ENCODE measurements around the gene SAP30BP.

Gene SAP30BP

GRCh38 chr17:75646638-75646992, 20.5 kb upstream of the SAP30BP start:
- in situ Hi-C loops (cut with MboI; ENCODE audit: low sequenced_read_pairs): no loop called here

GRCh38 chr17:75647061-75647460, 20.1 kb upstream of the SAP30BP start:
- in situ Hi-C loops (cut with MboI; ENCODE audit: low sequenced_read_pairs): no loop called here

- in situ Hi-C loops (cut with MboI; ENCODE audit: low sequenced_read_pairs): no loop called here
Observed at GRCh38 chr17:75647921-75648320, 19.2 kb upstream of the SAP30BP start.

- in situ Hi-C loops (cut with MboI; ENCODE audit: low sequenced_read_pairs): no loop called here
Observed at GRCh38 chr17:75649687-75650086, 17.5 kb upstream of the SAP30BP start.

GRCh38 chr17:75650874-75651273, 16.3 kb upstream of the SAP30BP start:
- in situ Hi-C loops (cut with MboI; ENCODE audit: low sequenced_read_pairs): no loop called here

- in situ Hi-C loops (cut with MboI; ENCODE audit: low sequenced_read_pairs): no loop called here
Observed at GRCh38 chr17:75652341-75652740, 14.8 kb upstream of the SAP30BP start.

- in situ Hi-C loops (cut with MboI; ENCODE audit: low sequenced_read_pairs): no loop called here
Observed at GRCh38 chr17:75652934-75653549, 14.1 kb upstream of the SAP30BP start.

GRCh38 chr17:75654176-75654575, 13.0 kb upstream of the SAP30BP start:
- in situ Hi-C loops (cut with MboI; ENCODE audit: low sequenced_read_pairs): no loop called here

GRCh38 chr17:75658237-75658636, 8.9 kb upstream of the SAP30BP start:
- in situ Hi-C loops (cut with MboI; ENCODE audit: low sequenced_read_pairs): no loop called here

GRCh38 chr17:75661531-75661930, 5.6 kb upstream of the SAP30BP start:
- in situ Hi-C loops (cut with MboI; ENCODE audit: low sequenced_read_pairs): no loop called here

- in situ Hi-C loops (cut with MboI; ENCODE audit: low sequenced_read_pairs): no loop called here
Observed at GRCh38 chr17:75662511-75662910, 4.6 kb upstream of the SAP30BP start.

- in situ Hi-C loops (cut with MboI; ENCODE audit: low sequenced_read_pairs): no loop called here
Observed at GRCh38 chr17:75664099-75664549, 3.0 kb upstream of the SAP30BP start.

- in situ Hi-C loops (cut with MboI; ENCODE audit: low sequenced_read_pairs): no loop called here
Observed at GRCh38 chr17:75665981-75666380, 1.2 kb upstream of the SAP30BP start.

GRCh38 chr17:75667825-75668224, 687 bp downstream of the SAP30BP start:
- in situ Hi-C loops (cut with MboI; ENCODE audit: low sequenced_read_pairs): no loop called here

GRCh38 chr17:75668489-75668888, 1.4 kb downstream of the SAP30BP start:
- in situ Hi-C loops (cut with MboI; ENCODE audit: low sequenced_read_pairs): no loop called here

- in situ Hi-C loops (cut with MboI; ENCODE audit: low sequenced_read_pairs): no loop called here
Observed at GRCh38 chr17:75670868-75671267, 3.7 kb downstream of the SAP30BP start.

- in situ Hi-C loops (cut with MboI; ENCODE audit: low sequenced_read_pairs): no loop called here
Observed at GRCh38 chr17:75672011-75672410, 4.9 kb downstream of the SAP30BP start.

GRCh38 chr17:75673487-75673886, 6.3 kb downstream of the SAP30BP start:
- in situ Hi-C loops (cut with MboI; ENCODE audit: low sequenced_read_pairs): no loop called here

GRCh38 chr17:75676461-75676860, 9.3 kb downstream of the SAP30BP start:
- in situ Hi-C loops (cut with MboI; ENCODE audit: low sequenced_read_pairs): no loop called here

GRCh38 chr17:75679706-75680211, 12.6 kb downstream of the SAP30BP start:
- in situ Hi-C loops (cut with MboI; ENCODE audit: low sequenced_read_pairs): no loop called here

GRCh38 chr17:75680431-75680830, 13.3 kb downstream of the SAP30BP start:
- in situ Hi-C loops (cut with MboI; ENCODE audit: low sequenced_read_pairs): no loop called here

GRCh38 chr17:75681289-75681688, 14.2 kb downstream of the SAP30BP start:
- in situ Hi-C loops (cut with MboI; ENCODE audit: low sequenced_read_pairs): no loop called here

- in situ Hi-C loops (cut with MboI; ENCODE audit: low sequenced_read_pairs): no loop called here
Observed at GRCh38 chr17:75683583-75683982, 16.4 kb downstream of the SAP30BP start.
